Stomach (tissue), 9 donors: ENCODE data around the gene C1orf167. TPM values are rescaled to one million over a fixed set of nuclear protein-coding genes. Genes with fewer than 3 reads are reported as not detected.

Experiments used
- DNase-seq, 2 donors: peaks; one replicate each; pipeline versions ENCODE4 v3.0.0 to v3.0.0-alpha.2; 2013 to 2019
- H3K27ac ChIP-seq, 5 donors: fragments of 200-600 bp in 4 of 5; sonication (generic) in 4 of 5; one replicate each; pipeline ENCODE4 v1.5.1; 2013 to 2019; ENCODE audit warnings: mild to moderate bottlenecking in 1 of 5, moderate library complexity in 1 of 5
- H3K27me3 ChIP-seq, 3 donors: fragments of 200-600 bp; sonication (generic); one replicate each; pipeline ENCODE4 v1.5.1; 2017 to 2019; ENCODE audit warnings: mixed run types in 1 of 3
- H3K36me3 ChIP-seq, 4 donors: fragments of 200-600 bp; sonication (generic); 1 replicate in 3 of 4; 2 replicates in 1 of 4; pipeline ENCODE4 v1.5.1; 2016 to 2019
- H3K4me1 ChIP-seq, 4 donors: fragments of 200-600 bp; sonication (generic); one replicate each; pipeline ENCODE4 v1.5.1; 2016 to 2019
- H3K4me3 ChIP-seq, 4 donors: fragments of 200-600 bp; sonication (generic) in 3 of 4; one replicate each; pipeline ENCODE4 v1.5.1; 2016 to 2019; ENCODE audit warnings: mild to moderate bottlenecking in 1 of 4
- H3K9me3 ChIP-seq, 4 donors: fragments of 200-600 bp; sonication (generic); one replicate each; pipeline ENCODE4 v1.5.1; 2016 to 2019
- CTCF ChIP-seq, 7 experiments: fragments of 450-650 bp in 4 of 7; fragments of 200-600 bp in 3 of 7; sonication (generic) in 3 of 7; IDR thresholded peaks; one replicate each; pipeline ENCODE4 v1.5.1; 2016 to 2019; ENCODE audit warnings: antibody characterized with exemption in 7 of 7, control low read depth in 2 of 7, mild to moderate bottlenecking in 1 of 7
- EP300 ChIP-seq: sonication (generic); formaldehyde crosslinking; IDR thresholded peaks from one replicate; pipeline ENCODE4 v1.6.1; 2017; ENCODE audit warnings: antibody characterized with exemption
- POLR2A ChIP-seq, 4 donors: fragments of 450-650 bp; IDR thresholded peaks; one replicate each; pipeline ENCODE4 v1.6.1; 2016; ENCODE audit warnings: antibody characterized with exemption in 4 of 4, control low read depth in 2 of 4, mild to moderate bottlenecking in 1 of 4, moderate library complexity in 1 of 4
- POLR2AphosphoS5 ChIP-seq, 3 donors: sonication (generic); formaldehyde crosslinking; IDR thresholded peaks; one replicate each; pipeline ENCODE4 v1.6.1; 2016; ENCODE audit warnings: antibody characterized with exemption in 3 of 3
- WGBS, 5 donors: extraction: QIAGEN DNeasy Blood & Tissue Kit in 3 of 5; methylation state at CpG; one replicate each; pipeline versions ENCODE4 v1.1.5 to v1.1.7; 2013 to 2018; 5-methylcytosine and 5-hydroxymethylcytosine counted together
- intact Hi-C: fragments of 100-400 bp; cut with DNase I; formaldehyde crosslinking; loops from one replicate; pipeline ENCODE4 v1.15.1; 2023; ENCODE audit warnings: low total_unique reads
- polyA plus RNA-seq, 3 donors: library from polyadenylated mRNA; stranded (reverse); fragments of 200-250 nt; gene quantifications; one replicate each; pipeline ENCODE4 v1.2.3, GENCODE V29; 2013
- total RNA-seq, 5 donors: library from RNA; depleted of rRNA; stranded (reverse); fragments of >200 nt; gene quantifications; one replicate each; pipeline versions ENCODE4 v1.1.0 to v1.2.3, GENCODE V29; 2014 to 2016
- donor health status: healthy with polysubstance abuse.
- donor health status: Bipolar disorder and iron deficiency.
- donor health status: healthy.

C1orf167 gene
- total and polyA plus RNA-seq, 8 donors, result 1.6 to 4.7 (median 2.0) TPM; not detected in 5

- TF ChIP-seq EP300 (no peak), POLR2A (IDR thresholded peaks at IDR 0.05) (no peak), POLR2AphosphoS5 (IDR thresholded peaks at IDR 0.05) (no peak), CTCF (IDR thresholded peaks at IDR 0.05) (no peak)
- Histone ChIP-seq H3K4me3 (no peak overlapping the region), H3K27me3 (peaks cover 0 to 50% (median 16%) of the 10 kb centered on the region in 3 donors), H3K27ac (no peak overlapping the region), H3K4me1 (peaks cover 0 to 8% (median 6%) of the 10 kb centered on the region in 4 donors), H3K9me3 (no peaks in the 10 kb centered on the region), H3K36me3 (no peaks in the 10 kb centered on the region)
- intact Hi-C loops, result no loop called here
- WGBS, 5 donors, result 86 to 92% (median 88%) methylated on average over 5 to 6 of the region's 6 CpGs
- DNase-seq, result no peak
Measured at GRCh38 chr1:11761285-11761684, 708 bp upstream of the C1orf167 start.

GRCh38 chr1:11764115-11764514, 2.1 kb downstream of the C1orf167 start:
- intact Hi-C loops, result no loop called here
- WGBS, 5 donors, result 68 to 94% (median 87%) methylated on average over 2 to 3 of the region's 3 CpGs
- TF ChIP-seq POLR2AphosphoS5 (IDR thresholded peaks at IDR 0.05), result no peak
- TF ChIP-seq CTCF (IDR thresholded peaks at IDR 0.05), result no peak
- no peak for TF ChIP-seq POLR2A (IDR thresholded peaks at IDR 0.05)
- H3K36me3 ChIP-seq, result no peaks in the 10 kb centered on the region
- peaks cover 0 to 8% (median 6%) of the 10 kb centered on the region in 4 donors for H3K4me1 ChIP-seq
- no peak overlapping the region for H3K27ac ChIP-seq
- DNase-seq, result no peak
- H3K27me3 ChIP-seq, result peaks cover 0 to 55% (median 16%) of the 10 kb centered on the region in 3 donors
- no peaks in the 10 kb centered on the region for H3K9me3 ChIP-seq
- no peak overlapping the region for H3K4me3 ChIP-seq

- Histone ChIP-seq H3K4me3 (no peak overlapping the region), H3K4me1 (peaks cover 0 to 8% (median 6%) of the 10 kb centered on the region in 4 donors), H3K36me3 (no peaks in the 10 kb centered on the region), H3K9me3 (no peaks in the 10 kb centered on the region), H3K27ac (no peak overlapping the region), H3K27me3 (peaks cover 0 to 51% (median 16%) of the 10 kb centered on the region in 3 donors)
- DNase-seq, result no peak
- TF ChIP-seq POLR2AphosphoS5 (IDR thresholded peaks at IDR 0.05) (no peak), EP300 (no peak), CTCF (IDR thresholded peaks at IDR 0.05) (no peak), POLR2A (IDR thresholded peaks at IDR 0.05) (no peak)
- 78 to 85% (median 82%) methylated on average over 5 to 7 of the region's 7 CpGs for WGBS, 5 donors
- intact Hi-C loops, result no loop called here
Measured at GRCh38 chr1:11764519-11764918, 2.5 kb downstream of the C1orf167 start.

- Histone ChIP-seq H3K27ac (no peak overlapping the region), H3K4me3 (no peak overlapping the region), H3K9me3 (no peaks in the 10 kb centered on the region), H3K4me1 (peaks cover 0 to 8% (median 6%) of the 10 kb centered on the region in 4 donors), H3K27me3 (peaks cover 0 to 45% (median 16%) of the 10 kb centered on the region in 3 donors), H3K36me3 (no peaks in the 10 kb centered on the region)
- TF ChIP-seq POLR2A (IDR thresholded peaks at IDR 0.05), result no peak
- DNase-seq, result no peak
- WGBS, 5 donors, result 80 to 91% (median 81%) methylated on average over 12 to 19 of the region's 19 CpGs
- intact Hi-C loops, result no loop called here
Measured at GRCh38 chr1:11765661-11766428, 3.9 kb downstream of the C1orf167 start.

- no peak for DNase-seq
- intact Hi-C loops, result no loop called here
- WGBS, 5 donors, result 52 to 81% (median 73%) methylated on average over 5 to 14 of the region's 14 CpGs
- H3K4me3 ChIP-seq, result no peak overlapping the region
- H3K9me3 ChIP-seq, result no peaks in the 10 kb centered on the region
- TF ChIP-seq POLR2A (IDR thresholded peaks at IDR 0.05), result no peak
- no peak for TF ChIP-seq POLR2AphosphoS5 (IDR thresholded peaks at IDR 0.05)
- no peak for TF ChIP-seq CTCF (IDR thresholded peaks at IDR 0.05)
- no peak for TF ChIP-seq EP300
- peaks cover 0 to 40% (median 13%) of the 10 kb centered on the region in 3 donors for H3K27me3 ChIP-seq
- H3K36me3 ChIP-seq, result no peaks in the 10 kb centered on the region
- H3K4me1 ChIP-seq, result peaks cover 0 to 8% (median 6%) of the 10 kb centered on the region in 4 donors
- H3K27ac ChIP-seq, result no peak overlapping the region
Measured at GRCh38 chr1:11766429-11766776, 4.4 kb downstream of the C1orf167 start.
